Neutrophil (primary cell): ENCODE data around the gene PAQR4.

ENCODE experiments used
- H3K27ac ChIP-seq: fragments of 200-600 bp; sonication (generic); 2 replicates; pipeline ENCODE4 v1.5.1; 2016; ENCODE audit warnings: mild to moderate bottlenecking, moderate library complexity
- H3K27me3 ChIP-seq: fragments of 200-600 bp; sonication (generic); 2 replicates; pipeline ENCODE4 v1.6.0; 2016; ENCODE audit warnings: mild to moderate bottlenecking
- H3K36me3 ChIP-seq: fragments of 200-600 bp; sonication (generic); 2 replicates; pipeline ENCODE4 v1.5.1; 2017
- H3K4me1 ChIP-seq, 2 experiments: fragments of 200-600 bp in 1 of 2; sonication (generic) in 1 of 2; 1 replicate in 1 of 2; 2 replicates in 1 of 2; pipeline versions ENCODE4 v1.5.1 to v1.6.1; 2013 to 2016; ENCODE audit warnings: low read depth in 1 of 2, low read length in 1 of 2, mild to moderate bottlenecking in 1 of 2, moderate library complexity in 1 of 2; ENCODE audit not compliant: control insufficient read depth in 1 of 2, insufficient read depth in 1 of 2
- H3K4me3 ChIP-seq, 2 experiments: fragments of 200-600 bp in 1 of 2; sonication (generic) in 1 of 2; 1 replicate in 1 of 2; 2 replicates in 1 of 2; pipeline ENCODE4 v1.5.1; 2013 to 2016; ENCODE audit warnings: low read depth in 1 of 2, low read length in 1 of 2, mild to moderate bottlenecking in 1 of 2, moderate library complexity in 1 of 2
- H3K9me3 ChIP-seq: fragments of 200-600 bp; sonication (generic); 2 replicates; pipeline ENCODE4 v1.5.1; 2016
- TF ChIP-seq, protein P1 (sequence below): fragments of 200-600 bp; sonication (generic); IDR thresholded peaks from 2 replicates; pipeline ENCODE4 v1.5.1; 2016; ENCODE audit warnings: antibody characterized with exemption

PAQR4 gene

DNA sequence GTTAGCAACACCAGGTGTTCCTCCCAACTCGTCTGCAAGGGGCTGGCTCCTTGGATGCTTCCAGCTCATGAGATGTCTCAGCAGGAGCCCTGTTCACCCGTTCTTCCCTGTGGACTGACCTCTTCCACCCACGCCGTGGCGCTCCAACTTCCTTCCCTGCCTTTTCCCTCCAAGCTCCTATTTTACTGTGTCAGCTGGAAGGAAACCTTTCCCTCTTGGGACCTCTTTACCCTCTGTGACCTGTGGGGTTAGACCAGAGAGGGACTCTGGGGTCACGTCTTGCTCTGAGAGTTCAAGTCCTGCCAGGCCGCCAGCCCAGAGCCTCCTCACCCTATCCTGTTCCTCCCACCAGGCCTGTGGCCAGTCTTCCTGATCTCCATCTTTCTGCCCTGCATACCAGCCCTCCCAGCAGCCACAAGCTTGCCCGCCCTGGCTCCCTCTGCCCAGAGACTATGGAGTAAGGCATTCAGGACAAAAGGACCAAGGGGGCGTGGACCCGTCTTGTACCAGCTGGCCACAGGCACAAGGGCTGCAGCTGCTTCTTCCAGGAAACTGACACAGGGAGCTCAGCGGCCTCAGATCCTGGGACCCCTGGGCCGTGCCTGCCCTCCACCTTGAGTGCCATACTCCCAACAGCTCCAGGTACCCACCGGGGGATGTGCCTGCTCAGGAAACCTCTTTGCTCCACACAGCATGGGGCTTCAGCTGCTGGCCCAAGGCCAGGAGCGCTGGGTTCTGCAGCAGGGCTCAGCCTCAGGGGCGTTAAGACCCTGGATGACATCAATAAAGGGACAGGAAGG, 3.0 kb downstream of the PAQR4 start:
- no peaks in the 10 kb centered on the region for H3K9me3 ChIP-seq
- H3K4me3 ChIP-seq, result no peak overlapping the region
- H3K4me1 ChIP-seq, result peaks cover 32 to 33% of the 10 kb centered on the region in 2 experiments
- H3K27ac ChIP-seq, result no peak overlapping the region
- peaks cover 18% of the 10 kb centered on the region for H3K36me3 ChIP-seq
- H3K27me3 ChIP-seq, result peaks cover 18% of the 10 kb centered on the region
- TF ChIP-seq, protein P1, sequence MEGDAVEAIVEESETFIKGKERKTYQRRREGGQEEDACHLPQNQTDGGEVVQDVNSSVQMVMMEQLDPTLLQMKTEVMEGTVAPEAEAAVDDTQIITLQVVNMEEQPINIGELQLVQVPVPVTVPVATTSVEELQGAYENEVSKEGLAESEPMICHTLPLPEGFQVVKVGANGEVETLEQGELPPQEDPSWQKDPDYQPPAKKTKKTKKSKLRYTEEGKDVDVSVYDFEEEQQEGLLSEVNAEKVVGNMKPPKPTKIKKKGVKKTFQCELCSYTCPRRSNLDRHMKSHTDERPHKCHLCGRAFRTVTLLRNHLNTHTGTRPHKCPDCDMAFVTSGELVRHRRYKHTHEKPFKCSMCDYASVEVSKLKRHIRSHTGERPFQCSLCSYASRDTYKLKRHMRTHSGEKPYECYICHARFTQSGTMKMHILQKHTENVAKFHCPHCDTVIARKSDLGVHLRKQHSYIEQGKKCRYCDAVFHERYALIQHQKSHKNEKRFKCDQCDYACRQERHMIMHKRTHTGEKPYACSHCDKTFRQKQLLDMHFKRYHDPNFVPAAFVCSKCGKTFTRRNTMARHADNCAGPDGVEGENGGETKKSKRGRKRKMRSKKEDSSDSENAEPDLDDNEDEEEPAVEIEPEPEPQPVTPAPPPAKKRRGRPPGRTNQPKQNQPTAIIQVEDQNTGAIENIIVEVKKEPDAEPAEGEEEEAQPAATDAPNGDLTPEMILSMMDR, result no peak

DNA sequence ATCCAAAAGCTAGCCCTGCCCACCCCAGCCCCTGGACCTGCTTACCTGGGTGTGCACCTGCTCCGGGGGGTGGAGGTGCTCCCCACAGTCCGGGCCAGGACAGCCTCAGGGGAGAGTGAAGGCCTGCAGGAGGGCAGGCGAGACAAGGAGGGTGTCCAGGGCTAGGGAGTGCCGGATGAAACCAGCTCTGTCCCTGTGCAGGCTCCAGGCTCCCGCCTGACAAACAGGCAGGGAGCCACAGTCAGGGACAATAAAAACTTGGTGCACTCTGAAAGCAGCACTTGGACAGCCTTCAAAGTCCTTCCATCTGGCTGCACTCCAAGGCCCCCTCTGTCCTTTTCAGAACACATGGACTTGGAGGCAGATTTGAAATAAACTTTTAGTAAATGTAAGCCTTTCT, 3.9 kb downstream of the PAQR4 start:
- H3K27me3 ChIP-seq, result peaks cover 9% of the 10 kb centered on the region
- H3K4me1 ChIP-seq, result peaks cover 23 to 26% of the 10 kb centered on the region in 2 experiments
- no peaks in the 10 kb centered on the region for H3K9me3 ChIP-seq
- no peak overlapping the region for H3K27ac ChIP-seq
- TF ChIP-seq, protein P1, result no peak
- peaks cover 18% of the 10 kb centered on the region for H3K36me3 ChIP-seq
- no peak overlapping the region for H3K4me3 ChIP-seq

DNA sequence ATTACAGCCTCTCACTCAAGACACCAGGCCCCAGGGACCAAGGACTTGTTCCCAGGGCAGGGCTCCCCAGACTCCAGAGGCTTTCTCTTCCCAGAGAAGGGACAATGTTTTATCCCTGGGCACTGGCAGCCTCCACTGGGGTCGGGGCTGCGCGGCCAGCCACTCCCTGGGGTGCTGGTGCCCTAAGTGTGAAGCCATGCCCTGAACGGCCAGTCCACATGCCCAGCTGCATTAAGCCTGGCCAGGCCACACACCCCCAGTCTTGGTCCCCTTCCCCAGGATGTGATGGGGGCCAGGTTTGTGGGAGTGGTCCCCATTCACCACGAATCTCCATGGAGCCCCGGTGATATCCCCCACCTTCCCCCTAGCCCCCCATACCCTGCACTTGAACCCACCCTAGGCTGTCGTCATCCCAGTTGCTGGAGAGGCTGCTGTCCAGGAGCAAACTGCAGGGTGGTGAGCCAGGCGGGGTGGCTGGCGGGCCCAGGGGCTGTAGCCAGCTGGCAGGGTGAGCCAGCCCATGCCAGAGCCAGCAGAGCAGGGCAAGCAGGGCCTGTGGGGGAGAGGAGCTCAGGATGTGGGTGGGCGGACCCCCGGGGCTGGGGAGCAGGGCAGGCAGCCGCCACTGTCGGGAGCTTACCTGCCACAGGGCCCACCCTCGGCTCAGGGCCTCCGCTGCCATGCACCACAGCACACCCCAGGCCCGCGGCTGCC, 4.6 kb downstream of the PAQR4 start:
- peaks cover 18% of the 10 kb centered on the region for H3K36me3 ChIP-seq

DNA sequence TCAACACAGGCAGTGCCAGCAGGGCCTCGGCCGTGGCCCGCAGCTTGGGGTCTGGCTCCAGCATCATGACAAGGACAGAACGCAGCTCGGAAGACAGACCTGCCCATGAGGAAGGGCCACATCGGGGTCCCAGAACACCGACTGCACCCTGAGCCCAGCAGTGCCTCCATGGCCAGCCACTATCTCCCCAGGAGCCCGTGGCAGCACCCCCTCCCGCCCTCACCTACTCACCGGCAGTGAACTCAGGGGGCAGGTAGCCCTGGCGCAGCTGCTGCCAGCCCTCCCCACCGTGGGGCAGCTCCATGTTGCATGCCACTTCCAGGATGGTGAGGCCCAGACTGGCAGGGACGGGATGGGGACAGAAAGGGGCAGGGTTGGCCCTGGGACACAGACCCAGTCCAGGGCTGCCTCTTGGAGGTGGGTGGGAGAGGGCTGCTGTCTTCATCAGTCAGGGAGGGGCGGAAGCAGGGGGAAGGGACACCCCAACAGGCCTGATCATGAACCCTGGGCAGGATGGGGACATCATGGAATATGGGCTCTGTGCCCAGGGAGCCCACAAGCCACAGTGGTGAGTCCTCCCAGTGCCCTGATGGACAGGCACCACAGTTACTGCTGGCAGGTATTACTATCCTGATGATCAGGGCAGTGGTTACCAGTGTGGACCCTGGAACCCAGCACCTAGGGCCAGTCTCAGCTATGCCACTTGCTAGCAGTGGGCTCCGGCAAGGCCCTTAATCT, 5.3 kb downstream of the PAQR4 start:
- H3K36me3 ChIP-seq, result peaks cover 18% of the 10 kb centered on the region
- no peaks in the 10 kb centered on the region for H3K27me3 ChIP-seq
- peaks cover 15 to 18% of the 10 kb centered on the region in 2 experiments for H3K4me1 ChIP-seq
- H3K27ac ChIP-seq, result no peak overlapping the region
- H3K4me3 ChIP-seq, result no peak overlapping the region
- no peaks in the 10 kb centered on the region for H3K9me3 ChIP-seq
- TF ChIP-seq, protein P1, result no peak

More for the DNA sequence above, 4.6 kb downstream of the PAQR4 start:
- H3K9me3 ChIP-seq, result no peaks in the 10 kb centered on the region
- peaks cover 16 to 19% of the 10 kb centered on the region in 2 experiments for H3K4me1 ChIP-seq
- TF ChIP-seq, protein P1, result no peak
- no peak overlapping the region for H3K4me3 ChIP-seq
- peaks cover 2% of the 10 kb centered on the region for H3K27me3 ChIP-seq
- no peak overlapping the region for H3K27ac ChIP-seq

DNA sequence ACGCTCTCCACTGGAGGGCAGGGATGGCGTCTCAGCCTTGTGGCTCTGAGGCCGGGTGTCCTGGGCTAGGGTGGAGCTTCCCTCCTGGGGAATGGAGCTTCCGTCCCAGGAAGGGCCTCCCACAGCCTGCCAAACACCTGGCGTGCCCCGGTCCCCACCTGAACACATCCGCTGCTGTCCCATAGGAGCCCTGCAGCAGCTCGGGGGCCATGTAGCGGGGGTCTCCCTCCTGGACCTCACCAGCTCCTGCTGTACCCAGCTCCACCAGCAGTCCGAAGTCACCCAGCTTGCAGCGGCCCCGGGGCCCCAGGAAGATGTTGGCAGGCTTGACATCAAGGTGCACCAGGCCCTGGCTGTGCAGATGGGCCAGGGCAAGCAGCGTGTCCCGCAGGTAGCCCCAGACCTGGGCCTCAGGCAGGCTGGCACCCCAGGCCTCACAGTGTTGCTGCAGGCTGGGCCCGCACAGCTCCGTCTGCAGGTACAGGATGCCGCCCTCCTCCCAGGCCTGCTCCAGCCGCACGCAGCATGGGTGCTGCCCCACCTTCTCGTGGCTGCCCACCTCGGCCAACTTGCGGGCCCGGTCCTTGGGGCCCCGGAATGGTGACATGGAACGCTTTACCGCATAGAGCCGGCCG, 6.1 kb downstream of the PAQR4 start:
- H3K4me1 ChIP-seq, result peaks cover 15 to 17% of the 10 kb centered on the region in 2 experiments
- H3K27ac ChIP-seq, result no peak overlapping the region
- H3K9me3 ChIP-seq, result no peaks in the 10 kb centered on the region
- TF ChIP-seq, protein P1, result no peak
- H3K27me3 ChIP-seq, result no peaks in the 10 kb centered on the region
- no peak overlapping the region for H3K4me3 ChIP-seq
- peaks cover 18% of the 10 kb centered on the region for H3K36me3 ChIP-seq
